ENCODE results near the gene SLC25A21. TPM values are rescaled to one million over a fixed set of nuclear protein-coding genes. Genes with fewer than 3 reads are reported as not detected.

SLC25A21 gene
- polyA plus RNA-seq, 2 of the 4 experiments (the other 2 are of a cell fraction) = 0.68 to 1.4 TPM

DNA sequence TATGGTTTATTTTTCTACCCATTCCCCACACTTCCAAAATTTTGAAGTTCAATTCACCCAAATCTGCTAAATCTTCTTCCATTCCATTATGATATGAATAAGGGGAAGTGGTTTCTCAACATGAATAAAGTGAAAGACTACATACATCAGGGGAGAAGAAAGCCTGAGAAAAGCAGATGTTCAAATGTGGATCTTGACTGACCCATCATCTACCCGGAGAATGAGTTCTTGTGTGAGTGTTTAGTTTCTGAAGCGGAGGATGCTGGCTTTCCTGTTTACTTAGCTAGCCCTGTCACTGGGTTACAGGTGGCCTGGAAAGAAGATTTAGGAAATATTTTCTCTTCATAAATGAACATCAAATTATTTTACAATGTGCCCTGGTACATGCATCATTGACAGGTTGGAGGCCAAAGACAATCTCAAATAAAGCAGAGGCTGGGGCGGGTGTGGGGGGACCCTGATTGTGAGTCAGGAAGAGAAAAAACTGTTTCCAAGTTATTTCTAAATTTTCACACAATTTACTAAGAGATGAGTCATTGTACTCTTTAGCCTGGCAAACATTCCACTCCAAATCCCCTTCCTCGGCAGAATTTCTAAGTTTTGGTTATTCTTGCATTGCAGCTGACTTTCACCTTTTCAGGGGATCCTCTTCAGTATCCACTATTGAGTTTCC is 135.6 kb downstream of the SLC25A21 start:
- H3K4me3 ChIP-seq = no peak overlapping the region
- ChIA-PET POLR2A (no interaction called here), CTCF (no interaction called here)
- WGBS (ENCODE audit: missing lambda C conversion rate) = 44% methylated on average over 4 of the region's 4 CpGs
- DNase-seq (ENCODE audit: low read depth in 1 of 2, low spot score in 1 of 2) (no peak), FAIRE-seq (no peak), ATAC-seq (no peak; a peak in 1 of 6 replicates)
- no peaks in the 10 kb centered on the region for H3K9me3 ChIP-seq
- no peak for TF ChIP-seq TP53 (CRISPR knock-in tag; IDR thresholded peaks at IDR 0.05)
- 0 out of 2 replicates have a peak, but pooled peaks have one; percentile 16 for TF ChIP-seq FOSL2 (IDR thresholded peaks at IDR 0.05)
- peak; percentile 51; the same call in 1 of the 2 replicates for TF ChIP-seq FOSL2 (CRISPR knock-in tag; IDR thresholded peaks at IDR 0.05)
- peaks cover 14% of the 10 kb centered on the region for H3K4me1 ChIP-seq
- H3K4me2 ChIP-seq = peak overlapping the region; percentile 19; the same call in 2 of the 3 replicates
- no peak overlapping the region for H3K27ac ChIP-seq

DNA sequence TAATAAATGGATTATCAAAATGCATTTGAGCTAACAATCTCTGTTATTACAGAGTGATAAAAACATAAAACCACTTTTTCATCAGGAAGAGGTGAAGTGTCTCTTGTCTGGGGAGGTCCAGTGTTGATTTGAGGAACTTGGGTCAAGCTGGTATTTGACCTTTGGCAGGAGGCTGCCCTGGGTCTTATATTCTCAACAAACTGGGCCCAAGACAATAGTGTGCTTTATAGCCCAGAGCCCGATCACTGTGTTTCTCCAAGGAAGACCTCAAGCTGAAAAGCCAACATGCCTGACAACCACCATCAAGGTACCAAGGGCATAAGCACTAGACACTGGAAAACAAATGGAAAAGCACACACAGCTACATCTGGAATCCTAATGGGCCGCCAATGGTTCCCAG is 137.0 kb downstream of the SLC25A21 start:
- FAIRE-seq (no peak), ATAC-seq (no peak), DNase-seq (ENCODE audit: low read depth in 1 of 2, low spot score in 1 of 2) (no peak)
- POLR2A ChIA-PET = no interaction called here
- H3K4me3 ChIP-seq = no peak overlapping the region
- no peak overlapping the region for H3K27ac ChIP-seq
- CTCF ChIA-PET = interaction anchor here (0.8 to 1.5 kb wide), 3 partner anchors 9 to 93 kb away, joined by 3 to 5 read pairs (median 3); no protein-coding TSS in a partner anchor
- H3K4me1 ChIP-seq = peaks cover 14% of the 10 kb centered on the region
- no peaks in the 10 kb centered on the region for H3K9me3 ChIP-seq
- H3K4me2 ChIP-seq = no peak overlapping the region
- WGBS (ENCODE audit: missing lambda C conversion rate) = 98% methylated on average over 2 of the region's 2 CpGs
- no peak for TF ChIP-seq FOXS1 (CRISPR knock-in tag; IDR thresholded peaks at IDR 0.05)
- no peak for TF ChIP-seq TP53 (CRISPR knock-in tag; IDR thresholded peaks at IDR 0.05)
- TF ChIP-seq NFE2L2 (conservative IDR thresholded peaks at IDR 0.05; ENCODE audit: low read length) = no peak
- TF ChIP-seq, protein P1, sequence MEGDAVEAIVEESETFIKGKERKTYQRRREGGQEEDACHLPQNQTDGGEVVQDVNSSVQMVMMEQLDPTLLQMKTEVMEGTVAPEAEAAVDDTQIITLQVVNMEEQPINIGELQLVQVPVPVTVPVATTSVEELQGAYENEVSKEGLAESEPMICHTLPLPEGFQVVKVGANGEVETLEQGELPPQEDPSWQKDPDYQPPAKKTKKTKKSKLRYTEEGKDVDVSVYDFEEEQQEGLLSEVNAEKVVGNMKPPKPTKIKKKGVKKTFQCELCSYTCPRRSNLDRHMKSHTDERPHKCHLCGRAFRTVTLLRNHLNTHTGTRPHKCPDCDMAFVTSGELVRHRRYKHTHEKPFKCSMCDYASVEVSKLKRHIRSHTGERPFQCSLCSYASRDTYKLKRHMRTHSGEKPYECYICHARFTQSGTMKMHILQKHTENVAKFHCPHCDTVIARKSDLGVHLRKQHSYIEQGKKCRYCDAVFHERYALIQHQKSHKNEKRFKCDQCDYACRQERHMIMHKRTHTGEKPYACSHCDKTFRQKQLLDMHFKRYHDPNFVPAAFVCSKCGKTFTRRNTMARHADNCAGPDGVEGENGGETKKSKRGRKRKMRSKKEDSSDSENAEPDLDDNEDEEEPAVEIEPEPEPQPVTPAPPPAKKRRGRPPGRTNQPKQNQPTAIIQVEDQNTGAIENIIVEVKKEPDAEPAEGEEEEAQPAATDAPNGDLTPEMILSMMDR (IDR thresholded peaks at IDR 0.05) = no peak
- no peak for TF ChIP-seq NPAS2 (CRISPR knock-in tag; IDR thresholded peaks at IDR 0.05; ENCODE audit: borderline replicate concordance)
- TF ChIP-seq MYC (IDR thresholded peaks at IDR 0.05; ENCODE audit: borderline replicate concordance, low read length) = no peak
- TF ChIP-seq RAD21 (conservative IDR thresholded peaks at IDR 0.05 in 1 of 2, IDR thresholded peaks at IDR 0.05 in 1 of 2) = no peak
- no peak for TF ChIP-seq HMGXB4 (CRISPR knock-in tag; IDR thresholded peaks at IDR 0.05; ENCODE audit: borderline replicate concordance)
- TF ChIP-seq, protein P2, sequence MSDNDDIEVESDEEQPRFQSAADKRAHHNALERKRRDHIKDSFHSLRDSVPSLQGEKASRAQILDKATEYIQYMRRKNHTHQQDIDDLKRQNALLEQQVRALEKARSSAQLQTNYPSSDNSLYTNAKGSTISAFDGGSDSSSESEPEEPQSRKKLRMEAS (IDR thresholded peaks at IDR 0.05) = no peak
- no peak for TF ChIP-seq USF2 (IDR thresholded peaks at IDR 0.05)
- TF ChIP-seq GATA3 (IDR thresholded peaks at IDR 0.05; ENCODE audit: borderline replicate concordance) = no peak
- TF ChIP-seq BCL3 (IDR thresholded peaks at IDR 0.05) = no peak
- no peak for TF ChIP-seq TFCP2L1 (CRISPR knock-in tag; IDR thresholded peaks at IDR 0.05)
- no peak for TF ChIP-seq CEBPB (IDR thresholded peaks at IDR 0.05)
- no peak for TF ChIP-seq HOXA7 (CRISPR knock-in tag; IDR thresholded peaks at IDR 0.05)
- no peak for TF ChIP-seq MAZ (IDR thresholded peaks at IDR 0.05; ENCODE audit: borderline replicate concordance, low read depth, low read length)
- TF ChIP-seq REST (IDR thresholded peaks at IDR 0.05) = no peak
